ENCODE results near the gene SPTY2D1. TPM values are rescaled to one million over a fixed set of nuclear protein-coding genes. Genes with fewer than 3 reads are reported as not detected.

Gene SPTY2D1
- total and polyA plus RNA-seq, 2 donors: 6.5 to 10.2 TPM

- Histone ChIP-seq H3K27me3 (ENCODE audit: control insufficient read depth in 2 of 2, insufficient read depth in 1 of 2, low read length in 1 of 2) (no peaks in the 10 kb centered on the region), H3K4me3 (ENCODE audit: low read length in 2 of 2) (no peak overlapping the region), H3K9me3 (ENCODE audit: control insufficient read depth in 2 of 2, insufficient read depth in 1 of 2, low read length in 1 of 2) (no peaks in the 10 kb centered on the region), H3K4me1 (ENCODE audit: control insufficient read depth in 2 of 2, insufficient read depth in 2 of 2, low read length in 2 of 2) (no peaks in the 10 kb centered on the region), H3K27ac (ENCODE audit: low read depth in 1 of 2, low read length in 1 of 2) (no peak overlapping the region), H3K36me3 (ENCODE audit: control insufficient read depth in 2 of 2, insufficient read depth in 2 of 2, low read length in 1 of 2) (peaks cover 0 to 10% of the 10 kb centered on the region in 2 donors)
- WGBS: 94% methylated on average over 2 of the region's 2 CpGs
- DNase-seq (ENCODE audit: low read depth in 6 of 9, low spot score in 9 of 9): no peak
Measured at GRCh38 chr11:18580113-18580766, 53.9 kb downstream of the SPTY2D1 start.

GRCh38 chr11:18578975-18579598 is 55.1 kb downstream of the SPTY2D1 start:
- Histone ChIP-seq H3K9me3 (ENCODE audit: control insufficient read depth in 2 of 2, insufficient read depth in 1 of 2, low read length in 1 of 2) (no peaks in the 10 kb centered on the region), H3K36me3 (ENCODE audit: control insufficient read depth in 2 of 2, insufficient read depth in 2 of 2, low read length in 1 of 2) (peaks cover 0 to 10% of the 10 kb centered on the region in 2 donors), H3K4me1 (ENCODE audit: control insufficient read depth in 2 of 2, insufficient read depth in 2 of 2, low read length in 2 of 2) (no peaks in the 10 kb centered on the region), H3K27ac (ENCODE audit: low read depth in 1 of 2, low read length in 1 of 2) (no peak overlapping the region), H3K27me3 (ENCODE audit: control insufficient read depth in 2 of 2, insufficient read depth in 1 of 2, low read length in 1 of 2) (no peaks in the 10 kb centered on the region), H3K4me3 (ENCODE audit: low read length in 2 of 2) (no peak overlapping the region)
- no peak for DNase-seq (ENCODE audit: low read depth in 6 of 9, low spot score in 9 of 9)
- 80% methylated on average over 14 of the region's 14 CpGs for WGBS

DNA sequence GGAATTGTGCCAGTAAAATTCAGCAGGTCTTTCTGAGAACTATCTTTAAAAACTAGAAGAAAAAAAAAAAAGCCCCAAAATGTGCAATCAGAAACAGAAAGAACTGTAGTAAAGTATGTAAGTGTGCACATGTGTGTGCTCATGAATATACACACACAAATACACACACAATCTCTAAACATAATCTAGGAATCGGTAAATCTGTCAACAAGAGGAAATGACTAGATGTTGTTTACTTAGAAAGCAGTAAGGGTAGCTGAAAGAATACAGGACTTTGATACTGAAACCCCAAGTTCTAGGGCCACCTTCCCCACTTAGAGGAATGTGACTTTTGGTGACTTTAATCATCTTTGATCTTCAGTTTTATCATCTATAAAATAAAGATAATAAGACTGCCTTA is 58.8 kb downstream of the SPTY2D1 start:
- peaks cover 4 to 10% of the 10 kb centered on the region in 2 donors for H3K36me3 ChIP-seq (ENCODE audit: control insufficient read depth in 2 of 2, insufficient read depth in 2 of 2, low read length in 1 of 2)
- 94% methylated on average over 1 of the region's 1 CpG for WGBS
- DNase-seq (ENCODE audit: low read depth in 6 of 9, low spot score in 9 of 9): no peak

DNA sequence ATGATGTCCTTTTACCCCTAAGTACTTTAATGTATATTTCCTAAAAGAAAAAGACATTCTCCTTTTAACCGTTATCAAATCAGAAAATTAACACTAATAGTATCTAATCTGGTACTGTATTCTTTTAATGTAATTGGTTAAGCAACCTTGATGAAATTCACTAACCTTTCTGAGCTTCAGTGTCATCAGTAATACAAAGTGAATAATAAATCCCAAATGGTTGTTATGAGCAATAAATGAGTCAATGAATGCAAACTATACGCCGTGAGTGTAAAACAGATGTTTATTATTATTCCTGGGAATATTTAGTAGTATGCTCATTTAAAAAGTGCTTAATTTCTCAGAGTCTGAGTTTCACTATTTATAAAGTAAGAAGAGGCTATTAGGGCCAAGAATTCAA is 67.1 kb downstream of the SPTY2D1 start:
- H3K9me3 ChIP-seq (ENCODE audit: control insufficient read depth in 2 of 2, insufficient read depth in 1 of 2, low read length in 1 of 2): no peaks in the 10 kb centered on the region
- no peaks in the 10 kb centered on the region for H3K27me3 ChIP-seq (ENCODE audit: control insufficient read depth in 2 of 2, insufficient read depth in 1 of 2, low read length in 1 of 2)
- over 99% methylated on average over 3 of the region's 3 CpGs for WGBS
- DNase-seq (ENCODE audit: low read depth in 6 of 9, low spot score in 9 of 9): no peak
- no peak overlapping the region for H3K27ac ChIP-seq (ENCODE audit: low read depth in 1 of 2, low read length in 1 of 2)
- H3K4me1 ChIP-seq (ENCODE audit: control insufficient read depth in 2 of 2, insufficient read depth in 2 of 2, low read length in 2 of 2): no peaks in the 10 kb centered on the region
- H3K36me3 ChIP-seq (ENCODE audit: control insufficient read depth in 2 of 2, insufficient read depth in 2 of 2, low read length in 1 of 2): peaks cover 0 to 3% of the 10 kb centered on the region in 2 donors
- no peak overlapping the region for H3K4me3 ChIP-seq (ENCODE audit: low read length in 2 of 2)

More for the DNA sequence above, 58.8 kb downstream of the SPTY2D1 start:
- no peaks in the 10 kb centered on the region for H3K9me3 ChIP-seq (ENCODE audit: control insufficient read depth in 2 of 2, insufficient read depth in 1 of 2, low read length in 1 of 2)
- no peaks in the 10 kb centered on the region for H3K4me1 ChIP-seq (ENCODE audit: control insufficient read depth in 2 of 2, insufficient read depth in 2 of 2, low read length in 2 of 2)
- H3K27ac ChIP-seq (ENCODE audit: low read depth in 1 of 2, low read length in 1 of 2): no peak overlapping the region
- H3K4me3 ChIP-seq (ENCODE audit: low read length in 2 of 2): no peak overlapping the region
- H3K27me3 ChIP-seq (ENCODE audit: control insufficient read depth in 2 of 2, insufficient read depth in 1 of 2, low read length in 1 of 2): no peaks in the 10 kb centered on the region

DNA sequence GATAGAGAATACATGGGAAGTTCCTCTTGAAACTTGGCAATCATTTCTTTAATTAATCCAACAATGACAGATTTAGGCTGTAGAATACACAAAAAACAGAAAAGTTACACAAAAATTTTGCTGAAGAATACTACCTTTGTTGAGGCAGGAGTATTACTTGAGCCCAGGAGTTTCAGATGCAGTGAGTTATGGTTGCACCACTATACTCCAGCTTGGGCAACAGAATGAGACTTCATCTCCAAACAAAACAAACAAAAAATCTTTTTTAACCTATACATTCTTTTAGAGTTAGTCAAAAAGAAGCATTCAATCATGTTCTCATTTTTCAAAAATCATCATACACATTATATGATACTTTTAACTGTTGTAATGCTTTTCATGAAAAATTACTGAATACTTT is 67.7 kb downstream of the SPTY2D1 start:
- H3K4me1 ChIP-seq (ENCODE audit: control insufficient read depth in 2 of 2, insufficient read depth in 2 of 2, low read length in 2 of 2): no peaks in the 10 kb centered on the region
- H3K27ac ChIP-seq (ENCODE audit: low read depth in 1 of 2, low read length in 1 of 2): no peak overlapping the region
- no peak overlapping the region for H3K4me3 ChIP-seq (ENCODE audit: low read length in 2 of 2)
- H3K36me3 ChIP-seq (ENCODE audit: control insufficient read depth in 2 of 2, insufficient read depth in 2 of 2, low read length in 1 of 2): peaks cover under 1 to 3% of the 10 kb centered on the region in 2 donors
- H3K27me3 ChIP-seq (ENCODE audit: control insufficient read depth in 2 of 2, insufficient read depth in 1 of 2, low read length in 1 of 2): no peaks in the 10 kb centered on the region
- H3K9me3 ChIP-seq (ENCODE audit: control insufficient read depth in 2 of 2, insufficient read depth in 1 of 2, low read length in 1 of 2): no peaks in the 10 kb centered on the region
- DNase-seq (ENCODE audit: low read depth in 6 of 9, low spot score in 9 of 9): no peak

DNA sequence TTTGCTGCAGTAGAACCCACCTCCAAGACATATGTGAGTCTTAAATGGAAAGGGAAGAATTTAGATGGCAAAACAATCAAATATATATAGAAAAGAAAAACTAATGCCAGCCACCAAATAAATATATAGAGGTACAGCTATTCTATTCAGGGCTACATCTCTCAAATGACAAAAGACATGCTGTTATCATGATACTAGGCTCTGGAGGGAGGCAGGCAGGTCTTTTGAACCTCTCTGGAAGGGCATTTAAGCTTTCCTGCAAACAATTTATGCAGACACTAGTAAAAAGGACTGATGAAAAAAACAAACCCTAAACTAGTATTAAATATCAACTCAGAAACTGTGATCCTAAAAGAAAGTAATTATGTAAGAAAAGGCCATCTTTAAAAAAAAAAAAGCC is 70.0 kb downstream of the SPTY2D1 start:
- no peaks in the 10 kb centered on the region for H3K27me3 ChIP-seq (ENCODE audit: control insufficient read depth in 2 of 2, insufficient read depth in 1 of 2, low read length in 1 of 2)
- no peak overlapping the region for H3K4me3 ChIP-seq (ENCODE audit: low read length in 2 of 2)
- no peak for DNase-seq (ENCODE audit: low read depth in 6 of 9, low spot score in 9 of 9)
- H3K9me3 ChIP-seq (ENCODE audit: control insufficient read depth in 2 of 2, insufficient read depth in 1 of 2, low read length in 1 of 2): no peaks in the 10 kb centered on the region
- H3K36me3 ChIP-seq (ENCODE audit: control insufficient read depth in 2 of 2, insufficient read depth in 2 of 2, low read length in 1 of 2): peaks cover 0 to 11% of the 10 kb centered on the region in 2 donors
- no peak overlapping the region for H3K27ac ChIP-seq (ENCODE audit: low read depth in 1 of 2, low read length in 1 of 2)
- H3K4me1 ChIP-seq (ENCODE audit: control insufficient read depth in 2 of 2, insufficient read depth in 2 of 2, low read length in 2 of 2): no peaks in the 10 kb centered on the region

DNA sequence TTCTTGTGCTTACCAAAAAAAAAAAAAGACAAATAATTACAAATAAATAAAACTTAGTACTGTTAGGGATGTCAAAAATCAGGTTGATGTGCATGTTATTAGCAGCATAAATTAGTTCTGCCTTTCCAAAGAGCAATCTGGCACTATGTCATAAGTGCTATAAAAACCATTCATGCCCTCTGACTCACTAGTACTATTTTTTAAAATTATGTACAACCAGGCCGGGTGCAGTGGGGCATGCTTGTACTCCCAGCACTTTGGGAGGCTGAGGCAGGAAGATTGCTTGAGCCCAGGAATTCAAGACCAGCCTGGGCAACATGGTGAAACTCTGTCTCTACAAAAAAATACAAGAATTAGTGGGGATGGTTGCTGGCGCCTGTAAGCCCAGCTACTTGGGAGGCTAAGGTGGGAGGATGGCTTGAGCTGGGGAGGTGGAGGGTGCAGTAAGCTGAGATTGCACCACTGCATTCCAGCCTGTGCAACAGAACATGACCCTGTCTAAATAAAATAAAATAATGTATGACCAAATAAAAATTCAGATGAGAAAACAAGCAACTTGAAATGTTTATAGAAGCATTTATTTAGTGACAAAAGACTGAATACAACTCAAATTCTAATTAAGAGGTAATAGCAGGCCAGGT is 70.9 kb downstream of the SPTY2D1 start:
- Histone ChIP-seq H3K9me3 (ENCODE audit: control insufficient read depth in 2 of 2, insufficient read depth in 1 of 2, low read length in 1 of 2) (no peaks in the 10 kb centered on the region), H3K4me1 (ENCODE audit: control insufficient read depth in 2 of 2, insufficient read depth in 2 of 2, low read length in 2 of 2) (no peaks in the 10 kb centered on the region), H3K27me3 (ENCODE audit: control insufficient read depth in 2 of 2, insufficient read depth in 1 of 2, low read length in 1 of 2) (no peaks in the 10 kb centered on the region), H3K4me3 (ENCODE audit: low read length in 2 of 2) (no peak overlapping the region), H3K27ac (ENCODE audit: low read depth in 1 of 2, low read length in 1 of 2) (no peak overlapping the region), H3K36me3 (ENCODE audit: control insufficient read depth in 2 of 2, insufficient read depth in 2 of 2, low read length in 1 of 2) (peaks cover 0 to 12% of the 10 kb centered on the region in 2 donors)
- 98% methylated on average over 2 of the region's 2 CpGs for WGBS
- DNase-seq (ENCODE audit: low read depth in 6 of 9, low spot score in 9 of 9): no peak

Other genes with a start within 250 kb of the SPTY2D1 start
- gene LDHA, start 239.8 kb downstream of the SPTY2D1 start, total RNA-seq: 581 TPM
- gene LDHA, start 239.8 kb downstream of the SPTY2D1 start, polyA plus RNA-seq: 364 TPM
- not detected for gene LDHC, start 222.0 kb downstream of the SPTY2D1 start, total RNA-seq
- 0.16 TPM for gene LDHC, start 222.0 kb downstream of the SPTY2D1 start, polyA plus RNA-seq
- not detected for gene LDHAL6A, start 178.5 kb downstream of the SPTY2D1 start, total RNA-seq
- 0.07 TPM for gene LDHAL6A, start 178.5 kb downstream of the SPTY2D1 start, polyA plus RNA-seq
- gene TSG101, start 107.4 kb downstream of the SPTY2D1 start, total RNA-seq: 77.7 TPM
- 54.2 TPM for gene TSG101, start 107.4 kb downstream of the SPTY2D1 start, polyA plus RNA-seq
- gene UEVLD, start 45.6 kb downstream of the SPTY2D1 start, total RNA-seq: 10.1 TPM
- 8.5 TPM for gene UEVLD, start 45.6 kb downstream of the SPTY2D1 start, polyA plus RNA-seq
- gene MISFA, start 34.6 kb downstream of the SPTY2D1 start, total RNA-seq: 1.5 TPM
- 0.78 TPM for gene MISFA, start 34.6 kb downstream of the SPTY2D1 start, polyA plus RNA-seq
- 1.9 TPM for gene TMEM86A, start 64.4 kb upstream of the SPTY2D1 start, total RNA-seq
- gene TMEM86A, start 64.4 kb upstream of the SPTY2D1 start, polyA plus RNA-seq: 1.9 TPM
- 0.38 TPM for gene IGSF22, start 91.8 kb upstream of the SPTY2D1 start, total RNA-seq
- gene IGSF22, start 91.8 kb upstream of the SPTY2D1 start, polyA plus RNA-seq: 0.57 TPM
- 0.09 TPM for gene PTPN5, start 157.5 kb upstream of the SPTY2D1 start, total RNA-seq
- gene PTPN5, start 157.5 kb upstream of the SPTY2D1 start, polyA plus RNA-seq: 0.46 TPM

Data from thymus (tissue), 11 donors.